GM18873 (cell line): ENCODE results near the gene C1QTNF1.
"Not testable (repeated sequence)": the region's sequence is repeated elsewhere in the genome, so short reads cannot be mapped to it uniquely, and the experiment has no call there.

Source experiments
- ATAC-seq: cut with Tn5 transposase; IDR thresholded peaks from one replicate; pipeline ENCODE4 v1.9.1; 2021; ENCODE audit warnings: mild to moderate bottlenecking, moderate library complexity, moderate number of reproducible peaks; ENCODE audit not compliant: unreplicated experiment, low FRiP score

Gene C1QTNF1

DNA sequence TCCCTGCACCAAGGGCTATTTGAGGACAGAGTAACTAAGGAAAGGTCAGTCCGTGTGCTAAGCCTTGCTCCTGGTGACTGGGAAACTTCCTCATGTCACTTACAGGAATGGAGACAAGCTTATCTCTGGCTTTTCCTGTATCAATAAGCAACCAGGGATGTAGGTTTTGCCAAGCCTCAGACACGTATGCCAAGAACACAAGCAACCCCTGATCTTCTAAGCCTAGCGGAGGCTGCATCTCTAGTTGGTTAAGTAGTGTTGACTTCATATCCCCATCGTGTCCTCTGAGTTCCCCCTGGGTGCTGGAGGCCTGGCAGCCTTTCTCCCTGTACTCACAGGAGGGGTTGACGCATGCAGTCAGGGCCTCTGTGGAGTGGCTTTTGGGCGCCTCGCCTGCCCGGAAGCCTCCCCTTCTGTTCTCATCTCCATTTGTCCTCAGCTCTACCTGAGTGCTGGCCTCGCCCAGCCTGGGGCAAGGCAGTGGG is 1.4 kb upstream of the C1QTNF1 start:
- ATAC-seq: no peak

DNA sequence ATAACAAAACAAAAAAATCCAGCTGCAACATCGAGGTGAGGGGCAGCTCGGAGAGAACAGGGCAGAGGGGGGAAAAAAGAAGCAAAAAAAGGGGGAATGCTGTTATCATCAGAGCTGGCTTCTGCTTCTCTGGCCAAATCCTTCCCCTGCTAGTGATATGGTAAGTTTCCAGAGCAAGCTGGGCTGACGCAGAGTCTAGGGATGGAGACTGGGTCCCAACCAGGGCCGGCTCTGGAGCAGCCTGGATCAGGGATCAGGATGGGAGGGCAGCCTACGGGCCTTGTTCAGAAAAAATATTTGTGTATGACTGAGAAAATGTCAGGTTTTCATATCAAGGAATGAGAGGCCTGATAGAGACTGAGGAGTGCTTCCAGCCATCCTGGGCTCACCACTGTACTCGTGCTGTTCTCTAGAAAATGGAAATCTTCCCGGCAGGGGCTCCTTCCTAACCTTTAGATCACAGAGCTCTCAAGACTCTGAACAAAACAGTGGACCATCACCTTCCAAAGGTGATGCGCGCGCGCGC is 726 bp upstream of the C1QTNF1 start:
- ATAC-seq: no peak

DNA sequence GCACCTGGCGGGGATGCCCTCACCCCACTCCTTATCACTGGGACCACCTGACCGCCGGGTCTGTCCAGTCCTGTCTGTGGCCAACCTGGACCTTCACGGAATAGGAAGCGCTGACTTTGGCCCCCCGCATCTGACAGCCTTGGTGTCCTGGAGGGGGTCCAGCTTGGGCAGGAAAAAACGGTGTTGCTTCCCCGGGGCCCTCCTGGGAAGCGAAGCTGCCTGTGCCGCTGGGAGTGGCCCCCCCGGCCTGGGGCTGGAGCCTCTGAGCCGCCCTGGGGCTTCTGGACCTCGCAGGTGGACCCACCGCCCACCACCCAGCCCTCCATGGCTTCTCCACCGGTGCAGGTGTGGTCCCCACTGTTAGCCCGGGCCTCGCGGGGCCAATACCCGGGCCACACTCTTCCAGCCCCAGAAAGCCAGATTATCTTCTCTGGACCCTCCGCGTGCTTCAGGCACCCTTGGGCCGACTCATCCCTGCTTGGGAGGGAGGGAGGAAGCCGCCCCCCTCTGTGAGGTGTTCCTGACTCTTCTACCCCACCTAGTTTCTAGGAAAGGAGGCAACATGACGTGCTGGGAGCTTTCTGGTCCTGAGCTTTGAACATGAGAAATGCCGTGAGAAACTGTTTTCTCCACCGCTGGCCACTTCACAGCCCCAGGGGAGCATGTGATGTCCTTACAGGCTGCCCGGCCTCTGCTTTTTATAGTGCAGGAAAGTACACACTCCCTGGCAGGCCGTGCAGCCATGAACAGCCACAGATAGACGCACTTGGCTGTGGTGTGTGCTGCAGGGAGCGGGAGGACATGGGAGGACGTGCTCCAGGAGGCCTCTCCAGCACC is 1.1 kb downstream of the C1QTNF1 start:
- ATAC-seq: no peak

GRCh38 chr17:79026376-79027273 is 2.7 kb downstream of the C1QTNF1 start:
- no peak for ATAC-seq

DNA sequence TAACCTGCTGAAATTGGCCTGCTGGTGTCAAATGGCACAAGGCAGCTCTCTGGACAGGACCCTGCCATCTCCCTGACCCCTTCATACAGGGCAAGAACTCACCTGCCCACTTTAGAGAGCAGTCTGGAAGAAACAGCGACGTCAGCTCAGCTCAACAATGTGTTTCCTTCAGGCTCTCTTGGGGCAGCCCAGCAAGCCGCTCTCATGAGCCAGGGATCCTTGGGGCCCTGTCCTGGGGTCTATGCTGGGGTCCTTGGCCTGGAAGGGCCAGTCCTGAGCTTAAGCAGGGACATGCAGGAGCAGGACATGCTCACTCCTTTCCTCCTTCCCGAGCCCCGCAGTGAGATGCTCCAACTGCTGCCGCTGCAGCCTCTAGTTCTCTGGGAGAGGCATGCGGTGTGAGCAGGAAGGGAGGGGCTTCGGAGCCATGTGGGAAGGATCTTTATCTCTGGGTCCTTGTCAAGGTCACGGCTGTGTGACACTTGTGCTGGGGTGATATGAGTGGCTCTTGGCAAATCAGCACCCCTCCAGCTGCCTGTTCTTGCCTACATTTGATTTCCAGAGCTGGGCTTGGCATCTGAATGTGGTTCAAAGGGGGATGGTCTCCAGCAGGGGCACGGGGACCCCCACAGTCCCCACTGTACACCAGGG is 3.4 kb downstream of the C1QTNF1 start:
- no peak for ATAC-seq

DNA sequence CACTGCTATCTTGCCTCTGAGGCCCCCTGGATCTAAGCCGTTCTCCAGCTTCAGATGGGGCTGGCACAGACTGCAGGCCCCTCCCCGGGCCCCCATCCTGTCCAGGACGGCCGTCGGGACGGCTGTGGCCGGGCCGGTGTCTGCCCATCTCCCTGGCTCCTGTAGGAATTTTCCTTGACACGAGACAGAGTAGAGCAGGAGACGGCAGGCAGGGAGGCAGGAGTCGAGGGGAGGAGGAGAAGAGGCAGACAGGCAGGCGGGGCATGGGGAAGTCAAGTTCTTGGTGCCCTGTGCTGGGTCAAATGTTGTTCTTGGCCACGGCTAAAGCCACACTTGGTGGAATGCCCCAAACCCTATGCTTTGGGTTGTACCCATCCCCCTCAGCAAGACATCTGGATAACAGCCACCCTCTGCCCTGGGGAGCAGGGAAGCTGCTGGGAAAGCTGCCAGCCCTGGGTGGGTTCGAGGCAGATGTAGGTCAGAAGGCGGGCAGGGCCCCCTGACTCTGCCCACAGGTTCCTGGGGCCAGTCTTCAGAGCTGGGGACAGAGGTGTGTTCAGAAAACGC is 4.0 kb downstream of the C1QTNF1 start:
- ATAC-seq: no peak

DNA sequence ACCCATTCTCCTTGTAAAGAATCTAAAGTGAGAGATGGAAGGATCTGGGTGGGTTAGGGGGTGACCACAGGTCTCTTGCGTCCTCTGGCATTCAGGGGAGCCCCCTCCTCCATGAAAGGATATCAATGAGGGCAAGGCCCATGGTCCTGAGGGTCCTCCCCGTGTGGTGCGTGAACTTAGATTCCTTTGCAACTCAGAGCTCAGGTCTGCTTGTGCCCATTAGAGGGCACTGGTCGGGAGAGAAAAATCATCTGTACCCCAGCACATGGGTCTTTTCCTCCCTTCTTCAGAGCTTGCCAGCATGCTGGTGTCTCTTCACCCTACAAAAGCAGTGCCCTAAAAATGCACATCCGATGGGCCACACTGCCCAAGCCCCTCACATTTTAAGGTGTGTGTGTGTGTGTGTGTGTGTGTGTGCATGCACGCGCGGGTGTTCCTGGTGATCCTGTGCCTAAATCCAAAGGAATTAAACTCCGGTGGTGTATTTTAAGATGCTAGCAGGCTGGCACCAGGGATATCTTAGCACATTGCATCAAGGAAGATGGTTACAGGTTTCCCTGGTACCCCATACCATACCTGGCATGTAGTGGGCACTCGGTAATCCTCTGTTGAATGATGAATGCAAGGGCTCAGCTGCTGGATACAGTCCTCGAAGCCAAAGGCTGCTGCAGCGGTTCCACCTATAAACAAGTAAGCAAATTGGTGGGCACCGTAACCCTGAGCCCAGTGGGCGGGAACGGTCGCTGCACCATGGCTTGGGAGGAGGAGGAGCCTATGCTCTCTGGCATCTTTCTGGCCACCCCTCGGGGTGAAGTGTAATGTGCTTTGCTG is 4.7 kb downstream of the C1QTNF1 start:
- no peak for ATAC-seq

DNA sequence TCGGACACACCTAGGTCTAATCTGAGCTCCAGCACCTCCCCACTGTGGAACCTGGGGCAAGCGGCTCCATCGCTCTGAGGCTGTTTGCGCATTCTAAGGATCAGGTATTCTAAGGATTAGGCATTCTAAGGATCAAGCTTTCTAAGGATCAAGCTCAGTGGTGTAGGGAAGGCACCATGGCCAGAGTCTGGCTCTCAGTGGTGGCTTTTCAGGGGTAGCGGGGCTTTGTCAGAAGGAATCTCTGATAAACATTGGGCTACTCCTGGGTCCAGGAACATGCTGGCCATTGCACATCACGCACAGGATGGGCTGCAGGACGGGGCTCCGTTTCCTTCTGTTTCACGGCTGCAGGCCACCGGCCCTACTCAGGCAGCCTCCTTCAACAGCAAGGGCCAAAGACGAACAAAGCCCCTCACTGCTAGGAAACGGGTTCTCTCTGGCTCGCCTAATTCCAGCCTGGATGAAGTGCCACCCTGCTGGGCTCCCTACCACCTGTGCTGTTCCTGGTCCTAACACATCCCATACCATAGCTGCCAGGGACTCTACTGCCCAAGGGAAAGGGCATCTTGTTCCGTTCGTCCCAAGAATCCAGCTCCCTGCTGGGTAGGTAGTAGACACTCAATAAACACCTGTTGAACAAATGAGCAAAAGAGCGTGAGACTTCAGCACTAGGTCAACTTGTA is 5.5 kb downstream of the C1QTNF1 start:
- no peak for ATAC-seq

DNA sequence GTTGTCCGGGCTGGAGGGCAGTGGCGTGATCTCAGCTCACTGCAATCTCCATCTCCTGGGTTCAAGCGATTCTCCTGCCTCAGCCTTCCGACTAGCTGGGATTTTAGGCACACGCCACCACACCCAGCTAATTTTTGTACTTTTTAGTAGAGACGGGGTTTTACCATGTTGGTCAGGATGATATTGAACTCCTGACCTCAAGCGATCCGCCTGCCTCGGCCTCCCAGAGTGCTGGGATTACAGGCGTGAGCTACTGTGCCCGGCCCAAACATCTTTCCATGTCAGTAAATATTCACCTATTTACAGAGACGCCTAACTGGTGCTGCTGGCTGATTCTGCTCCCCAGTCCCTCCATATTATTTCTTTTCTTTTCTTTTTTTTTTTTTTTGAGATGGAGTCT is 6.7 kb downstream of the C1QTNF1 start:
- ATAC-seq: not testable (repeated sequence)

GRCh38 chr17:79031996-79032875 is 8.3 kb downstream of the C1QTNF1 start:
- ATAC-seq: no peak

DNA sequence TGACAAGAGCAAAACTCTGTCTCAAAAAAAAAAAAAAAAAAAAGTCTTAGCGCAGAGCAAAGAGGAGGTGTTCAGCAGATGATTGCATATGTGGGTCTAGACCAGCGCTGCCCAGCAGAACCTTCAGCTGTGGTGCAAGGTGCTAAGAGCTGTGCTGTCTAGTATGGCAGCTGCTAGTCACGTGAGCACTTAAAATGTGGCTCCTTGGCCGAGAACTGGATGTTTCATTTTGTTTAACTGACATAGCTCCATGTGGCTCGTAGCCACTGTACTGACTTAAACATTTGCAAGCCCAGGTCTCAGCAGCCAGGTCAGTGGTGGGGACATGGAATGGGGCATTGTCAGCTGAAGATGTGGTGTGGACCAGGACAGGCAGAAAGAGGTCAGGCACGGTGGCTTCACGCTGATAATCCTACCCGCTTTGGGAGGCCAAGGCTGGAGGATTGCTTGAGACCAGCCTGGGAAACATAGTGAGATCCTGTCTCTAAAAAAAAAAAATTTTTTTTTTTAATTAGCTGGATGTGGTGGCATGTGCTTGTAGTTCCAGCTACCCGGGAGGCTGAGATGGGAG is 9.2 kb downstream of the C1QTNF1 start:
- ATAC-seq: no peak

GRCh38 chr17:79033741-79034501 is 10.0 kb downstream of the C1QTNF1 start:
- no peak for ATAC-seq

GRCh38 chr17:79034931-79035485 is 11.0 kb downstream of the C1QTNF1 start:
- ATAC-seq: no peak

DNA sequence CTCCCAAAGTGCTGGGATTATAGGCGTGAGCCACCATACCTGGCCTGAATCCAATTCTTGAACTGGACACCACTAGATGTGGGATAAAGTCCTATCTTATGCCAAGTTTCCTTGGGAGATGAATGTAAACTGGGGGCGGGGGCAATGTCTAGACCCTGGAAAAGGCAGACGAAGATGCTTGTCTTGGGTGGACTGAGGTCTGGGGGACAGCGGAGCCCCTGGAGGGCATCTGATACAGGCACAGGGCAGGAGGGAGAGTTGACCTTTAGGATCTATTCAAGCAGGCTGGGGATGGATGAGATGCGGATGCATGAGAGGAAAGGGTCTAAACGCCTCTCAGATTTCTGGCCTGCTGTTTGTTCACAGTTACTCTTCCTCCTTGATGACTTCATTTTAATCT is 11.7 kb downstream of the C1QTNF1 start:
- ATAC-seq: no peak

GRCh38 chr17:79036181-79036580 is 12.2 kb downstream of the C1QTNF1 start:
- ATAC-seq: no peak

GRCh38 chr17:79036596-79036995 is 12.6 kb downstream of the C1QTNF1 start:
- no peak for ATAC-seq
